HepG2 (cell line): Measurements from ENCODE around the gene RACGAP1. TPM values are rescaled to one million over a fixed set of nuclear protein-coding genes. Genes with fewer than 3 reads are reported as not detected.

Source experiments
- ATAC-seq: fragments of 200-7000 bp; cut with Tn5 transposase; 3 replicates; pipeline ENCODE4 v1.9.1; 2020; ENCODE audit warnings: mild to moderate bottlenecking, moderate library complexity
- BruUV-seq: library from RNA; stranded (reverse); fragments of 400-500 nt; replicated peaks from 2 replicates; lab custom pipeline; 2021; lab: Mats Ljungman, UMichigan
- CTCF ChIA-PET: fragments of 300-600 bp; formaldehyde crosslinking; extraction: SDS; loops from one replicate; lab custom pipeline; 2021; ENCODE audit warnings: low total read pairs, inconsistent platforms, low intra/inter-chr PET ratio; lab: Yijun Ruan, JAX
- POLR2A ChIA-PET: fragments of 350-600 bp; sonication (Branson Sonifier 250); formaldehyde crosslinking; loops from one replicate; lab custom pipeline; 2020; ENCODE audit warnings: antibody characterized with exemption, inconsistent platforms; lab: Yijun Ruan, JAX
- DNase-seq: peaks from one replicate; pipeline ENCODE4 v3.0.0-alpha.2; 2015; ENCODE audit warnings: low spot score
- FAIRE-seq: peaks from 3 replicates; lab custom pipeline; 2011; peaks lifted over from hg19 to GRCh38; lab: Jason Lieb, UNC
- H2AFZ ChIP-seq: one replicate; pipeline ENCODE4 v1.6.1; 2011; ENCODE audit warnings: low read length, inconsistent platforms
- H3K27ac ChIP-seq: fragments of 300-600 bp; 3 replicates; pipeline ENCODE4 v1.8.0; 2011; ENCODE audit warnings: mixed run types, mild to moderate bottlenecking, mixed read lengths, low read length, inconsistent platforms; ENCODE audit not compliant: insufficient read depth; ENCODE audit errors: extremely low read length
- H3K27me3 ChIP-seq, 2 experiments: fragments of 200-600 bp in 1 of 2; 2 replicates in 1 of 2; 3 replicates in 1 of 2; pipeline versions ENCODE4 v1.6.0 to v1.8.0; 2011; ENCODE audit warnings: low read length in 2 of 2, mild to moderate bottlenecking in 2 of 2, moderate library complexity in 2 of 2, inconsistent platforms in 1 of 2; ENCODE audit not compliant: insufficient read depth in 2 of 2, control insufficient read depth in 1 of 2
- H3K36me3 ChIP-seq, 2 experiments: fragments of 200-600 bp in 1 of 2; replicated peaks in 1 of 2; 2 replicates in 1 of 2; 3 replicates in 1 of 2; pipeline versions ENCODE4 v1.5.1 to v1.8.0; 2011; ENCODE audit warnings: low read length in 2 of 2, inconsistent platforms in 1 of 2; ENCODE audit not compliant: insufficient read depth in 2 of 2, control insufficient read depth in 1 of 2
- H3K4me1 ChIP-seq: 2 replicates; pipeline ENCODE4 v1.5.1; 2012; ENCODE audit warnings: low read length, inconsistent platforms; ENCODE audit not compliant: insufficient read depth
- H3K4me2 ChIP-seq: 2 replicates; pipeline ENCODE4 v1.6.0; 2011; ENCODE audit warnings: low read depth, low read length, inconsistent platforms
- H3K4me3 ChIP-seq, 3 experiments: fragments of 200-600 bp in 1 of 3; sonication (generic), shearing (Covaris generic) in 1 of 3; replicated peaks in 1 of 3; 2 replicates each; pipeline ENCODE4 v1.5.1; 2011 to 2016; ENCODE audit warnings: low read length in 3 of 3, inconsistent platforms in 2 of 3, low read depth in 2 of 3, mild to moderate bottlenecking in 2 of 3, control low read depth in 1 of 3, mixed read lengths in 1 of 3; ENCODE audit not compliant: insufficient read depth in 1 of 3
- H3K79me2 ChIP-seq: one replicate; pipeline ENCODE4 v1.6.1; 2011; ENCODE audit warnings: low read length, inconsistent platforms; ENCODE audit not compliant: insufficient read depth
- H3K9ac ChIP-seq: 2 replicates; pipeline ENCODE4 v1.6.0; 2011; ENCODE audit warnings: mild to moderate bottlenecking, low read depth, low read length, inconsistent platforms; ENCODE audit not compliant: insufficient read depth
- H3K9me3 ChIP-seq: 2 replicates; pipeline ENCODE4 v1.5.1; 2012; ENCODE audit warnings: mild to moderate bottlenecking, low read length
- H4K20me1 ChIP-seq: 2 replicates; pipeline ENCODE4 v1.6.0; 2011; ENCODE audit warnings: inconsistent platforms, mild to moderate bottlenecking, low read length, moderate library complexity; ENCODE audit not compliant: insufficient read depth
- EHMT2 ChIP-seq: fragments of 200-600 bp; sonication (generic); IDR thresholded peaks from 2 replicates; pipeline ENCODE4 v1.7.0; 2017; ENCODE audit warnings: antibody characterized with exemption, low read depth, low read length, borderline replicate concordance
- GATA4 ChIP-seq: sonication (generic); IDR thresholded peaks from 2 replicates; pipeline ENCODE4 v1.6.1; 2016; ENCODE audit warnings: antibody characterized with exemption, low read depth, borderline replicate concordance
- HHEX ChIP-seq: IDR thresholded peaks from 2 replicates; pipeline ENCODE4 v1.6.1; 2016; ENCODE audit warnings: control low read depth
- HMG20A ChIP-seq: IDR thresholded peaks from 2 replicates; pipeline ENCODE4 v1.6.1; 2016; ENCODE audit warnings: borderline replicate concordance
- MED8 ChIP-seq: sonication (generic); formaldehyde crosslinking; IDR thresholded peaks from 2 replicates; pipeline ENCODE4 v1.8.1; 2023; ENCODE audit warnings: mild to moderate bottlenecking, missing genetic modification reagents; ENCODE audit not compliant: insufficient replicate concordance
- MEIS1 ChIP-seq: sonication (generic); formaldehyde crosslinking; IDR thresholded peaks from 2 replicates; pipeline ENCODE4 v1.9.0; 2021; ENCODE audit warnings: mild to moderate bottlenecking, missing genetic modification reagents, moderate library complexity, borderline replicate concordance
- NAIF1 ChIP-seq: sonication (generic); formaldehyde crosslinking; IDR thresholded peaks from 2 replicates; pipeline ENCODE4 v1.5.0; 2020; ENCODE audit warnings: mild to moderate bottlenecking, missing genetic modification reagents, borderline replicate concordance
- NKX3-1 ChIP-seq: sonication (generic); formaldehyde crosslinking; IDR thresholded peaks from 2 replicates; pipeline ENCODE4 v1.5.0; 2020; ENCODE audit warnings: missing genetic modification reagents
- NRL ChIP-seq: sonication (generic); formaldehyde crosslinking; IDR thresholded peaks from 2 replicates; pipeline ENCODE4 v1.5.0; 2020; ENCODE audit warnings: missing genetic modification reagents, mild to moderate bottlenecking, moderate library complexity, borderline replicate concordance
- SNAPC2 ChIP-seq: sonication (generic); formaldehyde crosslinking; IDR thresholded peaks from 2 replicates; pipeline ENCODE4 v1.8.1; 2022; ENCODE audit warnings: mild to moderate bottlenecking, missing genetic modification reagents
- THAP11 ChIP-seq: IDR thresholded peaks from 2 replicates; pipeline ENCODE4 v1.6.1; 2016; ENCODE audit warnings: missing biosample characterization, missing genetic modification reagents
- TP53 ChIP-seq: sonication (generic); formaldehyde crosslinking; conservative IDR thresholded peaks from 2 replicates; pipeline ENCODE4 v1.4.0; 2020; ENCODE audit warnings: missing genetic modification reagents
- ZFX ChIP-seq: sonication (generic); formaldehyde crosslinking; IDR thresholded peaks from 2 replicates; pipeline ENCODE4 v1.4.0; 2020; ENCODE audit warnings: mild to moderate bottlenecking, low read depth, missing genetic modification reagents, moderate library complexity
- ZFY ChIP-seq: sonication (generic); formaldehyde crosslinking; IDR thresholded peaks from 2 replicates; pipeline ENCODE4 v1.4.0; 2020; ENCODE audit warnings: missing genetic modification reagents
- ZMYM2 ChIP-seq: sonication (generic); formaldehyde crosslinking; IDR thresholded peaks from 2 replicates; pipeline ENCODE4 v1.8.0; 2022; ENCODE audit warnings: mild to moderate bottlenecking, missing genetic modification reagents
- ZNF263 ChIP-seq: sonication (generic); formaldehyde crosslinking; IDR thresholded peaks from 2 replicates; pipeline ENCODE4 v1.4.0; 2020; ENCODE audit warnings: missing genetic modification reagents
- ZNF264 ChIP-seq: sonication (generic); formaldehyde crosslinking; IDR thresholded peaks from 2 replicates; pipeline ENCODE4 v1.4.0; 2020; ENCODE audit warnings: missing genetic modification reagents
- ZNF333 ChIP-seq: sonication (generic); formaldehyde crosslinking; IDR thresholded peaks from 2 replicates; pipeline ENCODE4 v1.4.0; 2020; ENCODE audit warnings: mild to moderate bottlenecking, missing genetic modification reagents, borderline replicate concordance
- ZNF446 ChIP-seq: sonication (generic); formaldehyde crosslinking; IDR thresholded peaks from 2 replicates; pipeline ENCODE4 v1.5.0; 2020; ENCODE audit warnings: mild to moderate bottlenecking, missing genetic modification reagents
- ZNF772 ChIP-seq: sonication (generic); formaldehyde crosslinking; IDR thresholded peaks from 2 replicates; pipeline ENCODE4 v1.5.0; 2020; ENCODE audit warnings: mild to moderate bottlenecking, missing genetic modification reagents
- WGBS: methylation state at CpG from one replicate; pipeline ENCODE4 v1.1.6; 2017; ENCODE audit warnings: low lambda C conversion rate; 5-methylcytosine and 5-hydroxymethylcytosine counted together
- in situ Hi-C: cut with HindIII; loops from 2 replicates; pipeline ENCODE4 v1.10.0; 2017; ENCODE audit warnings: low pct_unique_long_range_greater_than_20kb; ENCODE audit not compliant: extremely low pct_ligation_motif_present
- intact Hi-C: fragments of 100-400 bp; cut with micrococcal nuclease; formaldehyde crosslinking; loops from one replicate; pipeline ENCODE4 v1.10.0; 2022; ENCODE audit not compliant: unreplicated experiment
- polyA plus RNA-seq, 8 experiments: library from polyadenylated mRNA; depleted of rRNA in 3 of 8; stranded (reverse) in 7 of 8; unstranded in 1 of 8; fragments of >200 nt; fragmentation: Illumina TruSeq in 4 of 8; extraction: Trizol in 4 of 8; gene quantifications; 2 replicates each; pipeline versions ENCODE4 v1.2.1 to v1.2.3, GENCODE V29; 2011 to 2016; ENCODE audit warnings: low read depth in 4 of 8, missing spikeins in 1 of 8, mixed read lengths in 1 of 8; ENCODE audit not compliant: insufficient read depth in 1 of 8
- total RNA-seq, 5 experiments: library from RNA; depleted of rRNA; stranded (reverse); fragments of >200 nt; fragmentation: Illumina TruSeq; extraction: Trizol; gene quantifications; 2 replicates each; pipeline ENCODE4 v1.2.3, GENCODE V29; 2016; ENCODE audit warnings: low read depth in 1 of 5
- TF ChIP-seq, protein P1 (sequence below): sonication (generic); formaldehyde crosslinking; IDR thresholded peaks from 2 replicates; pipeline ENCODE4 v1.5.0; 2020; ENCODE audit warnings: mild to moderate bottlenecking, missing genetic modification reagents, borderline replicate concordance
- TF ChIP-seq, protein P2 (sequence below): sonication (generic); formaldehyde crosslinking; IDR thresholded peaks from 2 replicates; pipeline ENCODE4 v1.5.1; 2020; ENCODE audit warnings: missing genetic modification reagents, mild to moderate bottlenecking, borderline replicate concordance

RACGAP1 gene
- total and polyA plus RNA-seq, 2 of the 13 experiments (the other 11 are each of a cell fraction or from before 2014, with no cell fraction given) = 16.7 to 57.9 TPM

DNA sequence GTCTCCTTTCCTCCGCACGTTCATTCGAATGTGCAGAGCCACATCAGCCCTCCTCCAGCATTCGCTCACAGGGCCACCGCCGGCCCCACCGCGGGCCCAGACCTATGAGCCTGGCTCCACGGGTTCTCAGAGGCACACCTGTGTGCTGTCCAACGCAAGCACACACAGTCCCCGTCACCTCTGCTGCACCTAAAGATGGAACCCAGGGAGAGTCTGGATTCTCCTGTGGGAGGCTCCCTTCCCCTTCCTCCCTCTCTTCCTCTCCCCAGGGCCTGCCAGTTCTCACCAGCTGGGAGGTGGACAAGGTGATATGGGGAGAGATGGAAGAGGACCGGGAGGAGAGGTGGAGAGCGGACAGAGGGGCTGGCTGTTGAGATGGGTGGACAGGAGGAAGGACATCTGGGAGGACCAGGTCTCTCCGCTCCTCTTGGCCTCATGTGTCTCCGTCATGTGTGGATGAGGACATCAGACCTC, 57.5 kb downstream of the RACGAP1 start:
- Histone ChIP-seq H3K79me2 (no peaks in the 10 kb centered on the region), H3K9me3 (no peaks in the 10 kb centered on the region), H3K4me1 (peaks cover 56% of the 10 kb centered on the region), H3K4me3 (peak overlapping the region; percentile 33 to 69 (median 38); a peak in 5 of 6 replicates), H3K4me2 (peak overlapping the region; percentile 91), H3K27me3 (peaks cover 5 to 70% of the 10 kb centered on the region in 2 experiments), H3K27ac (no peak overlapping the region), H3K9ac (no peak overlapping the region), H4K20me1 (no peaks in the 10 kb centered on the region), H2AFZ (no peak overlapping the region), H3K36me3 (no peaks in the 10 kb centered on the region)
- ChIA-PET CTCF (interaction anchor here (1.1 to 3.9 kb wide), 5 partner anchors 71 to 107 kb away, joined by 3 to 65 read pairs (median 5); partner anchors contain the start of gene ASIC1), POLR2A (interaction anchor here (0.7 to 3.0 kb wide), 3 partner anchors 12 to 200 kb away, joined by 3 to 24 read pairs (median 3); partner anchors contain the start of gene CERS5)
- DNase-seq = no peak
- in situ Hi-C loops = no loop called here
- 55% methylated on average over 6 of the region's 15 CpGs for WGBS
- intact Hi-C loops = loop anchor here (1.0 kb wide), 4 partner anchors 13 to 102 kb away; no protein-coding TSS in a partner anchor
- ATAC-seq = peak; percentile 41
- BruUV-seq = no TSS peak
- FAIRE-seq = no peak
- TF ChIP-seq GATA4 = no peak
- no peak for TF ChIP-seq MEIS1 (CRISPR knock-in tag)
- no peak for TF ChIP-seq NKX3-1
- TF ChIP-seq ZFX = no peak
- no peak for TF ChIP-seq TP53 (CRISPR knock-in tag)
- TF ChIP-seq, protein P1, sequence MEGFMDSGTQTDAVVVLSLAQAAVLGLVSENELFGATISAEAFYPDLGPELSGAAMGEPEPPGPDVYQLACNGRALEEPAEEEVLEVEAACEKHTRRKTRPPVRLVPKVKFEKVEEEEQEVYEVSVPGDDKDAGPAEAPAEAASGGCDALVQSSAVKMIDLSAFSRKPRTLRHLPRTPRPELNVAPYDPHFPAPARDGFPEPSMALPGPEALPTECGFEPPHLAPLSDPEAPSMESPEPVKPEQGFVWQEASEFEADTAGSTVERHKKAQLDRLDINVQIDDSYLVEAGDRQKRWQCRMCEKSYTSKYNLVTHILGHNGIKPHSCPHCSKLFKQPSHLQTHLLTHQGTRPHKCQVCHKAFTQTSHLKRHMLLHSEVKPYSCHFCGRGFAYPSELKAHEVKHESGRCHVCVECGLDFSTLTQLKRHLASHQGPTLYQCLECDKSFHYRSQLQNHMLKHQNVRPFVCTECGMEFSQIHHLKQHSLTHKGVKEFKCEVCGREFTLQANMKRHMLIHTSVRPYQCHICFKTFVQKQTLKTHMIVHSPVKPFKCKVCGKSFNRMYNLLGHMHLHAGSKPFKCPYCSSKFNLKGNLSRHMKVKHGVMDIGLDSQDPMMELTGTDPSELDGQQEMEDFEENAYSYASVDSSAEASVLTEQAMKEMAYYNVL = no peak
- TF ChIP-seq ZNF263 (CRISPR knock-in tag) = peak; percentile 73; the same call in 1 of the 2 replicates
- TF ChIP-seq MED8 = no peak
- no peak for TF ChIP-seq NAIF1 (CRISPR knock-in tag)
- TF ChIP-seq ZNF446 (CRISPR knock-in tag) = no peak
- TF ChIP-seq HHEX (CRISPR knock-in tag) = no peak
- TF ChIP-seq, protein P2, sequence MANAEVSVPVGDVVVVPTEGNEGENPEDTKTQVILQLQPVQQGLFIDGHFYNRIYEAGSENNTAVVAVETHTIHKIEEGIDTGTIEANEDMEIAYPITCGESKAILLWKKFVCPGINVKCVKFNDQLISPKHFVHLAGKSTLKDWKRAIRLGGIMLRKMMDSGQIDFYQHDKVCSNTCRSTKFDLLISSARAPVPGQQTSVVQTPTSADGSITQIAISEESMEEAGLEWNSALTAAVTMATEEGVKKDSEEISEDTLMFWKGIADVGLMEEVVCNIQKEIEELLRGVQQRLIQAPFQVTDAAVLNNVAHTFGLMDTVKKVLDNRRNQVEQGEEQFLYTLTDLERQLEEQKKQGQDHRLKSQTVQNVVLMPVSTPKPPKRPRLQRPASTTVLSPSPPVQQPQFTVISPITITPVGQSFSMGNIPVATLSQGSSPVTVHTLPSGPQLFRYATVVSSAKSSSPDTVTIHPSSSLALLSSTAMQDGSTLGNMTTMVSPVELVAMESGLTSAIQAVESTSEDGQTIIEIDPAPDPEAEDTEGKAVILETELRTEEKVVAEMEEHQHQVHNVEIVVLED = no peak
- no peak for TF ChIP-seq SNAPC2 (CRISPR knock-in tag)
- no peak for TF ChIP-seq ZNF264
- peak; percentile 33; the same call in 1 of the 2 replicates for TF ChIP-seq ZNF333
- TF ChIP-seq NRL (CRISPR knock-in tag) = no peak
- no peak for TF ChIP-seq ZFY
- TF ChIP-seq HMG20A (CRISPR knock-in tag) = no peak
- TF ChIP-seq EHMT2 = no peak
- no peak for TF ChIP-seq ZNF772 (CRISPR knock-in tag)
- no peak for TF ChIP-seq ZMYM2 (CRISPR knock-in tag)
- TF ChIP-seq THAP11 (CRISPR knock-in tag) = no peak
